ENCODE measurements around the gene SRA1. TPM values are rescaled to one million over a fixed set of nuclear protein-coding genes. Genes with fewer than 3 reads are reported as not detected.

Gene SRA1
- total RNA-seq, 5 donors from 2014 or later (not counting 1 experiment from before 2014, with no cell fraction given) = 26.8 to 30.5 (median 28.4) TPM

DNA sequence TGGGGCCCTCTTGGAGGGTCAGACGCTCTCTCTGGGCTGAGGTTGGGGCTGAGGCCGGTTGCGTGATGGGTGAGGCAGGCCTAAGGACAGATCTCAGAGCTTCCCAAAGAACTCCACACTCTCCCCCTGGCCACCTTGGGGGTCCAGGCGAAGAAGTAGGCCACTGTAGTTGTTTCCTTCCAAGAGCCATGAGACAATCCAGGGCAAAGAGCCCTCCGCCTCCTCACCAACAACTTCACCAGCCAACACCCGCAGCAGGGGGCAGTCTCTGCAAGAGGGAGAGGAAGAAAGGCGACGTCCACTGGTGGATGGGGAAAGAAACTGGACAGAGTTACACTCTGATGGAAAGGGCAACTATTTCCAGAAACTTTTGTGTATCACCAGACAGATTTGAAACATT lies 18.0 kb upstream of the SRA1 start:
- Histone ChIP-seq H3K27ac (ENCODE audit: low read length) (no peak overlapping the region), H3K4me1 (ENCODE audit: control insufficient read depth in 1 of 2, extremely low read depth in 1 of 2, insufficient read depth in 2 of 2, low read length in 2 of 2) (no peaks in the 10 kb centered on the region), H3K27me3 (replicated peaks in 1 of 2; ENCODE audit: control insufficient read depth in 2 of 2, extremely low read depth in 1 of 2, insufficient read depth in 2 of 2, low read length in 1 of 2) (peaks cover 0 to 2% of the 10 kb centered on the region in 2 experiments), H3K36me3 (ENCODE audit: control insufficient read depth in 2 of 2, extremely low read depth in 1 of 2, insufficient read depth in 1 of 2, low read length in 1 of 2) (peaks cover 0 to 6% of the 10 kb centered on the region in 2 donors), H3K4me3 (ENCODE audit: control insufficient read depth in 1 of 2, extremely low read depth in 1 of 2, low read length in 1 of 2) (no peak overlapping the region), H3K9me3 (no peaks in the 10 kb centered on the region)
- 100% methylated on average over 2 of the region's 8 CpGs for WGBS (ENCODE audit: insufficient coverage)
- no peak overlapping the region for H3K4me3 Mint-ChIP-seq
- no peaks in the 10 kb centered on the region for H3K9me3 Mint-ChIP-seq
- ChIA-PET CTCF (no interaction called here), POLR2A (no interaction called here)
- ATAC-seq (replicated peaks in 1 of 4) = no peak
- peak in 1 of 35 experiments; percentile 12 for DNase-seq
- peaks cover 0 to 2% of the 10 kb centered on the region in 2 donors for H3K27me3 Mint-ChIP-seq
- peaks cover 10% of the 10 kb centered on the region for H3K36me3 Mint-ChIP-seq
- H3K4me1 Mint-ChIP-seq = peaks cover 3 to 14% (median 7%) of the 10 kb centered on the region in 3 donors
- H3K27ac Mint-ChIP-seq = no peak overlapping the region

DNA sequence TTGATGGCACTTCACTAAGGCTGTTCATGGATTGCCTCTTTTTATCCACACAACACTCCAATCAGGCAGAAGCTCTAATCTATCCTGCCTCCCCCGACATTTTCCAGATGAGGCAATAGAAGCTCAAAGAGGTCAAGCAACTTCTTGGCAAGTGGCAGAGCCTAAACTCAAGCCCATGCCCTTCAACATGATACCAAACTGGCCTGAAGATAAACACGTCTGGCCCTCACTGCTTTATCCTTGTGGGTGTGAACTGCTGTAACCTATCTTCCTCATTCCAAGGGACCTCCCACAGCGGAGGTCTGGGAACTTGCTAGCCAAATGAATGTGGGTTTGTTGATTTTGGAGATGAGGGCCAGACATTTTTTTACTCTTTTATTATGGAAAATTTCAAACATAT lies 16.9 kb upstream of the SRA1 start:
- Mint-ChIP-seq H3K9me3 (no peaks in the 10 kb centered on the region), H3K36me3 (peaks cover 12% of the 10 kb centered on the region), H3K27me3 (no peaks in the 10 kb centered on the region), H3K27ac (no peak overlapping the region), H3K4me1 (peaks cover 9 to 25% (median 18%) of the 10 kb centered on the region in 3 donors), H3K4me3 (no peak overlapping the region)
- H3K9me3 ChIP-seq = no peaks in the 10 kb centered on the region
- H3K36me3 ChIP-seq (ENCODE audit: control insufficient read depth in 2 of 2, extremely low read depth in 1 of 2, insufficient read depth in 1 of 2, low read length in 1 of 2) = peaks cover 0 to 13% of the 10 kb centered on the region in 2 donors
- no peak overlapping the region for H3K4me3 ChIP-seq (ENCODE audit: control insufficient read depth in 1 of 2, extremely low read depth in 1 of 2, low read length in 1 of 2)
- ChIA-PET CTCF (no interaction called here), POLR2A (no interaction called here)
- peaks cover 0 to 9% of the 10 kb centered on the region in 2 experiments for H3K4me1 ChIP-seq (ENCODE audit: control insufficient read depth in 1 of 2, extremely low read depth in 1 of 2, insufficient read depth in 2 of 2, low read length in 2 of 2)
- DNase-seq = no peak
- ATAC-seq (replicated peaks in 1 of 4) = no peak
- WGBS (ENCODE audit: insufficient coverage) = 88% methylated on average over 1 of the region's 3 CpGs
- no peak overlapping the region for H3K27ac ChIP-seq (ENCODE audit: low read length)
- peaks cover 0 to 2% of the 10 kb centered on the region in 2 experiments for H3K27me3 ChIP-seq (replicated peaks in 1 of 2; ENCODE audit: control insufficient read depth in 2 of 2, extremely low read depth in 1 of 2, insufficient read depth in 2 of 2, low read length in 1 of 2)

DNA sequence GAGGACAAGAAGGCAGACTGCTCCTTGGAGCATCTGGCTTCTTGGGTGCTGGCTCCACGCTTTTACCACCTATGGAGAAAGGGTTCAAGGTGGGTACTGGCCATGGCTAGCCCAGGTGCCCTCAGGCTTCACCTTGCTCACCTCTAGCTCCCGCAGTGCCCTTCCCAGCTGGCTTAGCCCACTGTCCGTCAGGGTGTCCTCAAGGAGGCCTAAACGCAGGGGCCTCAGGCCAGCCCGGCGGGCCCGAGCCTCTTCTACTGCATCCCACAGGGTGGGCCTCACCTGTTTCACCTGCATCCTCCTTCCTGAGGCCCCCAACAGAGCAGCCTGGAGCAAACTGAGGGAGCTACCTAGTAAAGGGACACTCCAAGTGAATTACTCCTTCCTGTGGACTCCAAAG lies 16.4 kb upstream of the SRA1 start:
- Histone ChIP-seq H3K27ac (ENCODE audit: low read length) (no peak overlapping the region), H3K27me3 (replicated peaks in 1 of 2; ENCODE audit: control insufficient read depth in 2 of 2, extremely low read depth in 1 of 2, insufficient read depth in 2 of 2, low read length in 1 of 2) (no peaks in the 10 kb centered on the region), H3K4me3 (ENCODE audit: control insufficient read depth in 1 of 2, extremely low read depth in 1 of 2, low read length in 1 of 2) (no peak overlapping the region), H3K4me1 (ENCODE audit: control insufficient read depth in 1 of 2, extremely low read depth in 1 of 2, insufficient read depth in 2 of 2, low read length in 2 of 2) (peaks cover 0 to 14% of the 10 kb centered on the region in 2 experiments), H3K36me3 (ENCODE audit: control insufficient read depth in 2 of 2, extremely low read depth in 1 of 2, insufficient read depth in 1 of 2, low read length in 1 of 2) (peaks cover 2 to 13% of the 10 kb centered on the region in 2 donors), H3K9me3 (no peaks in the 10 kb centered on the region)
- Mint-ChIP-seq H3K27ac (no peak overlapping the region), H3K27me3 (no peaks in the 10 kb centered on the region), H3K4me3 (no peak overlapping the region), H3K4me1 (peaks cover 14 to 30% (median 23%) of the 10 kb centered on the region in 3 donors), H3K9me3 (no peaks in the 10 kb centered on the region), H3K36me3 (peaks cover 13% of the 10 kb centered on the region)
- no peak for ATAC-seq (replicated peaks in 1 of 4)
- DNase-seq = no peak
- POLR2A ChIA-PET = no interaction called here
- CTCF ChIA-PET = no interaction called here
- WGBS (ENCODE audit: insufficient coverage) = 96% methylated on average over 5 of the region's 7 CpGs

DNA sequence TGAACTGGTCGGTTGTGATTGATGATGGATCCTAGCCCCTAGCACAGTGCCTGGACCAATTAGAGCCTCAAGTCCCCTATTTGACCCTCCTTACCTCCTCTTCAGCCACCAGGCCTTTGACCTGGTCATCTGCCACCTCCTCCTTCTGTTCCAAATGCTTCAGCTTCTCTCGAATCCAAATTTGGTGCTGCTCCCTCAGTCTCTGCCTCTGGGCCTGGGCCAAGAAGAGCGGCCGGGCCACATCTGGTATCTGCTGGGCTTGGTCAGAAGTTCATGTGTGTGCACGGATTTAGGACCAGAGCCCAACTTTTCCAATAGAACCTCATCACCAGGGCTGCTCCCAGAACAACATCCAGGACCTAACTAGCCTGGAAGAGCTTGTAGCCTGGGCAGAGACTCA lies 13.8 kb upstream of the SRA1 start:
- Mint-ChIP-seq H3K36me3 (peaks cover 28% of the 10 kb centered on the region), H3K9me3 (no peaks in the 10 kb centered on the region), H3K4me3 (peak overlapping the region in 2 of 3 donors; percentile 13 to 31), H3K27me3 (no peaks in the 10 kb centered on the region), H3K27ac (no peak overlapping the region), H3K4me1 (peaks cover 36 to 47% (median 39%) of the 10 kb centered on the region in 3 donors)
- no peak for DNase-seq
- 89% methylated on average over 1 of the region's 5 CpGs for WGBS (ENCODE audit: insufficient coverage)
- Histone ChIP-seq H3K9me3 (no peaks in the 10 kb centered on the region), H3K27me3 (replicated peaks in 1 of 2; ENCODE audit: control insufficient read depth in 2 of 2, extremely low read depth in 1 of 2, insufficient read depth in 2 of 2, low read length in 1 of 2) (no peaks in the 10 kb centered on the region), H3K36me3 (ENCODE audit: control insufficient read depth in 2 of 2, extremely low read depth in 1 of 2, insufficient read depth in 1 of 2, low read length in 1 of 2) (peaks cover 9 to 34% of the 10 kb centered on the region in 2 donors), H3K4me3 (ENCODE audit: control insufficient read depth in 1 of 2, extremely low read depth in 1 of 2, low read length in 1 of 2) (no peak overlapping the region), H3K4me1 (ENCODE audit: control insufficient read depth in 1 of 2, extremely low read depth in 1 of 2, insufficient read depth in 2 of 2, low read length in 2 of 2) (peaks cover 0 to 32% of the 10 kb centered on the region in 2 experiments), H3K27ac (ENCODE audit: low read length) (no peak overlapping the region)
- ChIA-PET POLR2A (interaction anchor here (0.6 kb wide), 2 partner anchors 13 to 14 kb away, joined by 3 read pairs; partner anchors contain the start of gene SRA1 (in 1 of the 2)), CTCF (interaction anchor here in 1 of 2 donors (0.8 kb wide), 1 partner anchor 151 kb away, joined by 3 read pairs; no protein-coding TSS in a partner anchor)
- ATAC-seq (replicated peaks in 1 of 4) = no peak

DNA sequence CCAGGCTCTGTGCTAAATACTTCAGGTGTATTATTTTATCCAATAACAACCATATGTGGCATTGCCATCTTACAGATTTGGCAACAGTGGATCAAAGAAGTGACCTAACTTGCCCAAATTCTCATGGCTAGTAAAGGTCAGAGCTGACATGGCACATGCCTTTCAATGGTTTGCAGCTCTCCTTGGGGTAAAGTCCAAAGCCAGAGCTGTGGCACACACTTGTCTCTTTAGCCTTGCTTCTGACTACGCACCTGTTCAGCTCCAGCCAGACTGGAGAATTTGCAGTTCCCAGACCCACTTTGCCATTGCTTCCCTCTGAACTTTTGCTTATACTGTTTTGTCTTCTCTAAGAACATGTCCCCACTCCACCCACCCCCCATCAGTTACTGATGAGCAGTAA lies 13.2 kb upstream of the SRA1 start:
- no peak for ATAC-seq (replicated peaks in 1 of 4)
- Mint-ChIP-seq H3K4me1 (peaks cover 42 to 51% (median 45%) of the 10 kb centered on the region in 3 donors), H3K4me3 (peak overlapping the region in 1 of 3 donors; percentile 75), H3K36me3 (peaks cover 28% of the 10 kb centered on the region), H3K9me3 (no peaks in the 10 kb centered on the region), H3K27ac (peak overlapping the region; percentile 98 to 99), H3K27me3 (no peaks in the 10 kb centered on the region)
- H3K4me1 ChIP-seq (ENCODE audit: control insufficient read depth in 1 of 2, extremely low read depth in 1 of 2, insufficient read depth in 2 of 2, low read length in 2 of 2) = peaks cover under 1 to 37% of the 10 kb centered on the region in 2 experiments
- 100% methylated on average over 1 of the region's 1 CpG for WGBS (ENCODE audit: insufficient coverage)
- no peak overlapping the region for H3K4me3 ChIP-seq (ENCODE audit: control insufficient read depth in 1 of 2, extremely low read depth in 1 of 2, low read length in 1 of 2)
- no peak for DNase-seq
- ChIA-PET POLR2A (interaction anchor here (0.6 kb wide), 2 partner anchors 13 kb away, joined by 3 read pairs; partner anchors contain the start of gene SRA1 (in 1 of the 2)), CTCF (interaction anchor here in 1 of 2 donors (0.6 kb wide), 1 partner anchor 33 kb away, joined by 6 read pairs; no protein-coding TSS in a partner anchor)
- no peaks in the 10 kb centered on the region for H3K27me3 ChIP-seq (replicated peaks in 1 of 2; ENCODE audit: control insufficient read depth in 2 of 2, extremely low read depth in 1 of 2, insufficient read depth in 2 of 2, low read length in 1 of 2)
- H3K27ac ChIP-seq (ENCODE audit: low read length) = peak overlapping the region; percentile 87
- peaks cover 11 to 35% of the 10 kb centered on the region in 2 donors for H3K36me3 ChIP-seq (ENCODE audit: control insufficient read depth in 2 of 2, extremely low read depth in 1 of 2, insufficient read depth in 1 of 2, low read length in 1 of 2)
- no peaks in the 10 kb centered on the region for H3K9me3 ChIP-seq

DNA sequence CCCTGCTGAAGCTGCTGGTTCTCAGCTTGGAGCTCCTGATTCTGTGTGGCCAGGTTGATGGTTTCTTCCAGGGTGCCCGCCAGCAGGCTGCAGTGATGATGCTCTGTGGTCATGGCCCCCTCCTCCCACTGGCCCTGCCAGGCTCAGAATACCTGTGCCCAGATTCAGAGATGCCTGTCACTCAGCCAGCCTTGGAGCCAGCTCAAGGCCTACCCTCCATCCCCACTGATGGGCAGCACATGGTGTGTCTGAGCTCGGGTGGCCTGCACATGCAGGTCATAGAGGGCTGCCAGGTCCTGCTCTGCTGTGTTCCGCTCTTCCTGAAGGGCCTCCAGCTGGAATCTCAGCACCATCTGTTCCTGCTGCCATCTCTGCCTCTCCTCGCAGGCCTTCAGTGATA lies 12.8 kb upstream of the SRA1 start:
- POLR2A ChIA-PET = interaction anchor here in 1 of 2 donors (0.6 kb wide), 1 partner anchor 364 kb away, joined by 4 read pairs; no protein-coding TSS in a partner anchor
- peak in 1 of 35 experiments; percentile 4 for DNase-seq
- Histone ChIP-seq H3K9me3 (no peaks in the 10 kb centered on the region), H3K4me3 (ENCODE audit: control insufficient read depth in 1 of 2, extremely low read depth in 1 of 2, low read length in 1 of 2) (no peak overlapping the region), H3K27me3 (replicated peaks in 1 of 2; ENCODE audit: control insufficient read depth in 2 of 2, extremely low read depth in 1 of 2, insufficient read depth in 2 of 2, low read length in 1 of 2) (no peaks in the 10 kb centered on the region), H3K36me3 (ENCODE audit: control insufficient read depth in 2 of 2, extremely low read depth in 1 of 2, insufficient read depth in 1 of 2, low read length in 1 of 2) (peaks cover 11 to 35% of the 10 kb centered on the region in 2 donors), H3K4me1 (ENCODE audit: control insufficient read depth in 1 of 2, extremely low read depth in 1 of 2, insufficient read depth in 2 of 2, low read length in 2 of 2) (peaks cover 5 to 41% of the 10 kb centered on the region in 2 experiments), H3K27ac (ENCODE audit: low read length) (peak overlapping the region; percentile 87)
- Mint-ChIP-seq H3K4me3 (peak overlapping the region in 1 of 3 donors; percentile 75), H3K27me3 (no peaks in the 10 kb centered on the region), H3K9me3 (no peaks in the 10 kb centered on the region), H3K27ac (peak overlapping the region; percentile 98 to 99), H3K4me1 (peaks cover 46 to 55% (median 49%) of the 10 kb centered on the region in 3 donors), H3K36me3 (peaks cover 28% of the 10 kb centered on the region)
- no peak for ATAC-seq (replicated peaks in 1 of 4)
- WGBS (ENCODE audit: insufficient coverage) = 100% methylated on average over 4 of the region's 4 CpGs
- CTCF ChIA-PET = interaction anchor here (0.6 to 1.4 kb wide), 4 partner anchors 22 to 65 kb away, joined by 3 to 9 read pairs (median 5); partner anchors contain the start of gene EIF4EBP3 (in 1 of the 2)
